ENCODE measurements around the gene RABEP2.
"Not testable (repeated sequence)": the region's sequence is repeated elsewhere in the genome, so short reads cannot be mapped to it uniquely, and the experiment has no call there.

The RABEP2 gene

DNA sequence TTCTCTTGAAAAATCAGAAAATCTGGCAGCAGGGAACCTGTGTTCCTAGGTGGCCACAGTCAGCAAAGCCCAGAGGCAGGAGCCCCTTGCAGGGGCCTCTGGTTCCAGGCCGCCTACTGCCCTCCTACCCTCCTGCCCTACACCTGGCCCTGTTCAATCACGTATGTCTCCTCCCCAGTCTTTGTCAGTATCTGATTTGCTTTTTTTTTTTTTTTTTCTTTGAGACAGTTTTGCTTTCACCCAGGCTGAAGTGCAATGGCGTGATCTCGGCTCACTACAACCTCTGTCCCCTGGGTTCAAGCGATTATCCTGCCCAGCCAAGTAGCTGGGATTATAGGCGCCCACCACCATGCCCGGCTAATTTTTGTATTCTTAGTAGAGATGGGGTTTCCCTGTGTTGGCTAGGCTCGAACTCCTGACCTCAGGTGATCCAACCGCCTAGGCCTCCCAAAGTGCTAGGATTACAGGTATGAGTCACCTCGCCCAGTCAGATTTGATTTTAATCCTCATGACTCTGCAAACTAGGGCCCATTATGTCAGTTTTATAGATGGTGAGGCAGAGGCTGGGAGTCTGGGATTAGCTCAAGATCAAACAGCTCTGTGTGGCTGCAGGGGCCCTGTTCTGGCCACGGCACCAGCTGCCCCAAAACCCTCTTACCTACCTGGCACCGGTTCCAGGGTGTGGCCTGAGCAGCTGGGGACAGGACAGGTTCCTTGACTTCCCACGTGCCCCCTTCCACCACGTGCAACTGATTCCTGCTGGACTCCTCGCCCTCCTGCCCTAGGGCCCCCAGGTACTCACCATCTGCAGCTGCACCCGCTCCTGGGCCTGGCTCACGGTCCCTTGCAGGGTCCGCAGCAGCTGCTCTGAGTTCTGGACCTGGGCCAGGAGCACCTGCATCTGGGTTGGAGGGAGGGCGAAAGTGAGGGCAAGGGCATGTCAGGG is 14.7 kb downstream of the RABEP2 start:
- DNase-seq (ENCODE audit: low read depth), result no peak
- H3K4me3 ChIP-seq (ENCODE audit: low read depth, low read length), result no peak overlapping the region

DNA sequence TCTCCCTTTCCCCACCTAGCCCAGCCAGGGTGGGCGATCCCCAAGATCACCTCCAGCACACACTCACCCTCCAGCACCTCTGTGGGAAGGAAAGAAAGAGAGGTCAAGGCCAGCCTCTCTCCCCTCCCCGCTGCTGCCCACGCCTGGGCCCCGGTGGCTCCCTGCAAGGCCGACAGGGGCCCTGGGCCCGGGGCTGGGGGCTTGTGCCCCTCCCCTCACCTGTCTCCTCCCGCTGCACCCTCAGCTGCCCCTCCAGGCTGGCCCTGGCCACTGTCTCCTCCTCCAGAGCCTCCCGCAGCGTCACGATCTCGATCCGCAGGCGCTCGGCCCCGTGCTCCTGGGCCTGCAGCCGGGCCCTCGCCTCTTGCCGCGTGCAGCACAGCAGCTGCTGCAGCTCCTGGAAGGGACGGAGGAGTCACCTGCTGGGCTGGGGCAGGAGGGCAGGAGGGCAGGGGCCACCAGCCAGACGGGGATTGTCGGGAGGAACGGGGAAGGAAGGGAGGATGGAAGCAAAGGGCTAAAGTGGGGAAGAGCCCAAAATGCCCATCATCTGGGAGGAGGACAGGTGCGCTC is 19.2 kb downstream of the RABEP2 start:
- no peak overlapping the region for H3K4me3 ChIP-seq (ENCODE audit: low read depth, low read length)
- DNase-seq (ENCODE audit: low read depth), result no peak

DNA sequence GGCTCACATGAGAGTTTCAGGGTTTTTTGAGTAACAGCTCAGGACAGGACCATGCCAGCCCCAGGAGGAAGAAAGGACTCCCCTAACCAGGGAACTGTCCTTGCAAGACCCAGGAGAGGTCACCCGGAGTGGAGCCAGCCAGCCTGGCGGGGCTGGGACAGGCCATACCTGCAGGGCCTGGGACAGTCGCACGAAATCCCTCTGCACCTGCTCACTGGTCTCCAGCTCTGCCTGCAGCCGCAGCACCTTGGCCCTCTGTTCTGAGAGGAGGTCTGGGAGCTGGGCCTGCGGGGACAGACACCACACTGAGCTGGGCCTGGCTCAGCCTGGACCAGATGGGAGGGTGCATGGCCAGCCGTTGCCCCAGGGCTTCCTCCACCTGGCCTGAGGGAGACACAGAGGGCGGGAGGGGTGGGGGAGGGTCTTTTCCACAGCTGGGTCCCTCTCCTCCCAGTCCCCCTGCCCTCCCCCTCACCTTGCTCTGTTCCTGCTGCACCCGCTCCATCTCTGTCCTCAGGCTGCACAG is 19.7 kb downstream of the RABEP2 start:
- DNase-seq (ENCODE audit: low read depth), result no peak
- no peak overlapping the region for H3K4me3 ChIP-seq (ENCODE audit: low read depth, low read length)

DNA sequence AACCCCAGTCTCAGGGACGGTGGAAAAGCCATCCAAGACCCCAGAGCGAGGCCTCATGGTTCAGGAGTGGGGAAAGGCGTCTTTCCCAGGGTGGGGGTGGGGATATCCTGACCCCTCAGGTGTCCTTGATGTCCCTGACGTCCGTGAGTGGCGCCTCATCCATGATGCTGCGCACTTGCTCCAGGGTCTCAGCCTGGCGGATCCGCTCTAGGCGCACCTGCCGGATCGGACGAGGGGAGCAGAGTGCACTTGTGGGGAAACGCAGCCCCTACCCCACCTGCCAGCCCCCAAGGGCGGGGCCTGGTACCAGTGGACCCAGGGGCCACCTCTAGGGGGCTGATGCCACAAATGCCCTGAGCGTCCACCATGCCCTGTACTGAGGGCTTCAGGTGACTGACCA is 20.2 kb downstream of the RABEP2 start:
- H3K4me3 ChIP-seq (ENCODE audit: low read depth, low read length), result no peak overlapping the region
- no peak for DNase-seq (ENCODE audit: low read depth)

DNA sequence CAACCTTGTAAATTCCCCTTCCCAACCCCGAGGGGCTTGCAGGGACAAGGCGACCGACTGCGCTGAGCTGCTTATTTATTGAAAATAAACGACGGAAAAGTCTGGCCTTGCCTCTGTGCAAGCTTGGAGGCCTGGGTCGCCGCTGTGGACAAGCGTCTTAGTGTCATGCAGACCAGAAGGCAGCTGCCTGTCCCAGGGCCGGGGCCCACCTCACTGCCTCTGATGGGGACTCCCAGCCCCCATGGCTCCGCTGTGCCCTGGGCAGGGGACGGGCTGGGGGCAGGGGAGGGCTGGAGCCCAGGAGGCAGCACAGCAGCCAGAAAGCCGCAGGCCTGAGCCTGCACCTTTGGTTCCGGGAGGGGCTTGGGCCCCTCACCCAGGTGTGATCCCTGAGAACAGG is 20.7 kb downstream of the RABEP2 start:
- DNase-seq (ENCODE audit: low read depth), result no peak
- H3K4me3 ChIP-seq (ENCODE audit: low read depth, low read length), result no peak overlapping the region

DNA sequence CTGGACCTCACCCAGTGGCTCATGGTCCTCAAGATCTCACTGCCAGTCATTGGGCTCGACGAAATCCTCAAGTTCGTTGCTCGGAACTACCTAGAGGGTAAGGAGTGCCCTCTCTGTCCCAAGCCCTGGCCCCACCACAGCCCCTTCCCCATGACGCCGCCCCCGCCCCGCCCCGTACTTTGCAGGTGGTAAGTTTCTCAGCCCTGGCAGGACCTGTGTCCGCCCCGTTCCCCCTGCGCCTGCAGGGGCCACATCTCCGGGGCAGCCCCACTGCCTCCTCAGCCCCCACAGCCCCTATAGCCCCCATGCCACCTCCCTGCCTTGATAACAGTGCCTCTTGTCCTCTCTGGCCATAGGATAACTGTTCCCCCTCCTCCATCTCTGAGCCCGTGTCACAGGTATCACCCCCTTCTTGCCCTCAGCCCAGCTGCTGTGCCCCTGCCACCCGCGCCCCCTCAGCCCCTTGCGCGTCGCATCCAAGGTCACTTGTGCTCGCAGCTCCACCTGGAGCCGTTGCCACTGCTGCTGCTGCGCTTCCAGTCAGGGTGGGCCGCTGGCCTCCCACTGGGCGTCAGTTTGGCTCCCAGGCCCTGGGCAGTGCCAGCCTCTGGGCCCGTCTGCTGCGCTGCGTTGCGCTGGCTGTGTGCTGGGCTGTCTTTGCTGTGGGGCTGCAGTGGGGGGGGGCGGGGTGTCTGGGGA is 21.5 kb downstream of the RABEP2 start:
- H3K4me3 ChIP-seq (ENCODE audit: low read depth, low read length), result no peak overlapping the region
- no peak for DNase-seq (ENCODE audit: low read depth)

DNA sequence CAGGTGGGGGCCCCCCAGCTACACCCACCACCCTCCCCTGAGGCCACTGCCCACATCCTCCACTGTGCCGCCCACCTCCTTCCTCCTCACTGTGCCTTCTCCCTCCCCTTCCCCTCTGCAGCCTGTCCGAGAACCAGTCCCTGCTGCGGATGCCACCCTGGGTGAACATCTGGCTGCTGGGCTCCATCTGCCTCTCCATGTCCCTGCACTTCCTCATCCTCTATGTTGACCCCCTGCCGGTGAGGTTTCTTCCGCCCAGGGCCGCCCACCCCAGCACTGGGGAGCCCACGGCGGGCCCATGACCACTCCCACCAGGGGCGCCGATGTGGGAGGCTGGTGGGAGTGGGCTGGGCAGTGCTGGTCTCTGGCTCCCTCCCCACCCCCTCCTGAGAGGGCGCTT is 22.1 kb downstream of the RABEP2 start:
- no peak overlapping the region for H3K4me3 ChIP-seq (ENCODE audit: low read depth, low read length)
- no peak for DNase-seq (ENCODE audit: low read depth)

DNA sequence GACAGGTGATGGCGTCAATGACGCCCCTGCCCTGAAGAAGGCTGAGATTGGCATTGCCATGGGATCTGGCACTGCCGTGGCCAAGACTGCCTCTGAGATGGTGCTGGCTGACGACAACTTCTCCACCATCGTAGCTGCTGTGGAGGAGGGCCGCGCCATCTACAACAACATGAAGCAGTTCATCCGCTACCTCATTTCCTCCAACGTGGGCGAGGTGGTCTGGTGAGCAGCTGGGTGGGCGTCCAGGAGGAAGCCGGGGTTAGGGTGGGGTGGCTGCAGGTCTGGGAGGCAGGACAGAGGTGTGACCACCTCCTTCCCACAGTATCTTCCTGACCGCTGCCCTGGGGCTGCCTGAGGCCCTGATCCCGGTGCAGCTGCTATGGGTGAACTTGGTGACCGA is 23.2 kb downstream of the RABEP2 start:
- H3K4me3 ChIP-seq (ENCODE audit: low read depth, low read length), result no peak overlapping the region
- no peak for DNase-seq (ENCODE audit: low read depth)

DNA sequence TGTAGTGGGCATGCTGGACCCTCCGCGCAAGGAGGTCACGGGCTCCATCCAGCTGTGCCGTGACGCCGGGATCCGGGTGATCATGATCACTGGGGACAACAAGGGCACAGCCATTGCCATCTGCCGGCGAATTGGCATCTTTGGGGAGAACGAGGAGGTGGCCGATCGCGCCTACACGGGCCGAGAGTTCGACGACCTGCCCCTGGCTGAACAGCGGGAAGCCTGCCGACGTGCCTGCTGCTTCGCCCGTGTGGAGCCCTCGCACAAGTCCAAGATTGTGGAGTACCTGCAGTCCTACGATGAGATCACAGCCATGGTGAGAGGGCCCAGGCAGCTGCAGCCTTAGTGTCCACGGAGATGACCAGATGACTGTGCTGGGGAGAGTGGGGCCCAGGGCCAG is 24.4 kb downstream of the RABEP2 start:
- no peak for DNase-seq (ENCODE audit: low read depth)
- H3K4me3 ChIP-seq (ENCODE audit: low read depth, low read length), result no peak overlapping the region

DNA sequence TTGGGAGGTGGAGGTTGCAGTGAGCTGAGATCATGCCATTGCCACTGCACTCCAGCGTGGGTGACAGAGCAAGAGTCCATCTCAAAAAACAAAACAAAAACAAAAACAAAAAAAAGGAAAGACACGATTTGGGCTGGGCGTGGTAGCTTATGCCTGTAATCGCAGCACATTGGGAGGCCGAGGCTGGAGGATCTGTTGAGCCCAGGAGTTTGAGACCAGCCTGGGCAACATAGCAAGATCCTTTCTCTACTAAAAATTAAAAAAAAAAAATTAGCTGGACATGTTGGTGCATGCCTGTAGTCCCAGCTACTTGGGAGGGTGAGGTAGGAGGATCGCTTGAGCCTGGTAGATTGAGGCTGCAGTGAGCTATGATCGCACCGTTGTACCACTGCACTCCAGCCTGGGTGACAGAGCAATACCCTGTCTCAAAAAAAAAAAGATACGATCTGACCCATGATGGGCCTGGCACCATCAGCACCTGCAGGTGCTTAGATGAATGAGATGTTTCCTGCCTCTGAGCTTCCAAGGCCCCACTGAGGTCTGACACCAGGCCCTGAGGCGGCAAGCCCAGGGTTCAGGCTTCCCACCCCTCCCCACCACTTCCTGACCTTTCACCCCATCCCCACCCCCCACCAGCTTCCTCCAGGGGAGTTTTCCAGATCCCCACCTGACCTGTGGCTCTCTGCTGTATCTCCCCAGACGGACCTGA is 25.0 kb downstream of the RABEP2 start:
- DNase-seq (ENCODE audit: low read depth), result no peak

DNA sequence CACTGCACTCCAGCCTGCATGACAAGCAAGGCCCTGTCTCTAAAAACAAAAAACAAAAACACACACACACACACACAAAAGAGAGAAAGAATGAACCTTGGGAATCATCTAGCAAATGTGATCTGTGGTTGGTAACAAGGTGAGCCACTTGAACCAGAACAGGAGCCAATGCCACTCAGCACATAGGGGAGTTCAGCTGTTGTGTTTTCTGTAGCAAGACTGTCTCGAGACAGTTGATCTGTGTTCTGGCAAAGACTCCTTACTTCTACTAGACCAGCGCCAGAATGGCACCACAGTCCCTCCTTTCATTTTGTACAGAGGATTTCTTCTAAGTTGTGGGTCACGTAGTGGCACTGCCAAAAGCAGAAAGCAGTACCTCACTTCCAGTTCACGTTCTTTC is 26.1 kb downstream of the RABEP2 start:
- no peak overlapping the region for H3K4me3 ChIP-seq (ENCODE audit: low read depth, low read length)
- no peak for DNase-seq (ENCODE audit: low read depth)

More for the DNA sequence above, 25.0 kb downstream of the RABEP2 start:
- no peak overlapping the region for H3K4me3 ChIP-seq (ENCODE audit: low read depth, low read length)

DNA sequence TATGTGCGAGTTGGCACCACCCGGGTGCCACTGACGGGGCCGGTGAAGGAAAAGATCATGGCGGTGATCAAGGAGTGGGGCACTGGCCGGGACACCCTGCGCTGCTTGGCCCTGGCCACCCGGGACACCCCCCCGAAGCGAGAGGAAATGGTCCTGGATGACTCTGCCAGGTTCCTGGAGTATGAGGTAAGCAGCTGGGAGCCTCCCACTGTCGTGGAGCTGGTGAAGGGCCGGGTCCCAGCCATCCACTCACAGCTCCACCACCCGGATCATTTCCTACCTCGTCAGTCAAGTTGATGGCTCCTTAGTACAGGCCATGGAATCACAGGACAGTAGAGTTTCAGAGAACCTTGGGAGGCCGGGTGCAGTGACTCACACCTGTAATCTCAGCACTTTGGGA is 26.8 kb downstream of the RABEP2 start:
- no peak overlapping the region for H3K4me3 ChIP-seq (ENCODE audit: low read depth, low read length)
- no peak for DNase-seq (ENCODE audit: low read depth)

DNA sequence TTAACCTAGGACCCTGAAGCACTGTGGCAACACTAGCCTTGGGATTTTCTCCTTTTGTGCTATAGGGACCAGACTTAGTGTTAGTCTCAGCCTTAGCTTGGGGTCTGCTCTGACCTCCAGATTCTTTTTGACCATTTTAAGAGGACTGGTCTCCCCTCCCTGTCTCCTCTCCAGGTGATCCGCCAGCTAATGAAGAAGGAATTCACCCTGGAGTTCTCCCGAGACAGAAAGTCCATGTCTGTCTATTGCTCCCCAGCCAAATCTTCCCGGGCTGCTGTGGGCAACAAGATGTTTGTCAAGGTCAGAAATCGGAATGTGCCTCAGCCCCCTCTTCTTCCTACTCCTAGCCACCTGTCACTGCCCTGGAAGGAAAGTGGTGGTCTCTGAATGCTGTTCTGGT is 27.2 kb downstream of the RABEP2 start:
- H3K4me3 ChIP-seq (ENCODE audit: low read depth, low read length), result no peak overlapping the region

DNA sequence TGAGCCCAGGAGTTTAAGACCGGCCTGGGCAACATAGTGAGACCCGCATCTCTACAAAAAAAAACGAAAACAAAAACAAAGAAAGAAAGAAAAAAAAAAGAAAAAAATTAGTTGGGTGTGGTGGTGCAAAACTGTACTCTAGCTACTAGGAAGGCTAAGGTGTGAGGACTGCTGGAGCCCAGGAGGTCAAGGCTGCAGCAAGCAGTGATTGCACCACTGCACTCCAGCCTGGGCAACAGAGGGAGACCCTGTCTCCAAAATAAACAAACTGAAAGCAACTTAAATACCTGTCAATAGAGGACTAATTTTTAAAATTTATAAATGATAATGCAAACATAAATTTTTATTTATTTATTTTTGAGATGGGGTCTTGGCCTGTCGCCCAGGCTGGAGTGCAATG is 29.4 kb downstream of the RABEP2 start:
- H3K4me3 ChIP-seq (ENCODE audit: low read depth, low read length), result no peak overlapping the region
- no peak for DNase-seq (ENCODE audit: low read depth)

More for the DNA sequence above, 27.2 kb downstream of the RABEP2 start:
- no peak for DNase-seq (ENCODE audit: low read depth)

DNA sequence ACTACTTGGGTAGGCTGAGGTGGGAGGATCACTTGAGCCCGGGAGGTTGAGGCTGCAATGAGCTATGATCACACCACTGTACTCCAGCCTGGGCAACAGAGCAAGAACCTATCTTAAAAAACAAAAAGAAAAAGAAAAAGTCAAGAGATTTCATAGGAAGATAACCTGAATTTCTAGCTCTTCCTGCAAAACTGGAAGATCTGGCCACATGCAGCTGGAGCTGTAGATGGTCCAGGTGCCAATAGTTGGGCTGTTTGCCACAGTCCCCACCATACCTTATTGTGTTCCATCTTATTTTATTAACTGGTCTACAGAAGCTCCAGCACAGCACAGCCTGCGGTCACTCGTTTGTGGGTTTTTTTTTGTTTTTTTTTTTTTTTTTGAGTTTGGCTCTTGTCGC is 31.7 kb downstream of the RABEP2 start:
- H3K4me3 ChIP-seq (ENCODE audit: low read depth, low read length), result no peak overlapping the region
- no peak for DNase-seq (ENCODE audit: low read depth)

DNA sequence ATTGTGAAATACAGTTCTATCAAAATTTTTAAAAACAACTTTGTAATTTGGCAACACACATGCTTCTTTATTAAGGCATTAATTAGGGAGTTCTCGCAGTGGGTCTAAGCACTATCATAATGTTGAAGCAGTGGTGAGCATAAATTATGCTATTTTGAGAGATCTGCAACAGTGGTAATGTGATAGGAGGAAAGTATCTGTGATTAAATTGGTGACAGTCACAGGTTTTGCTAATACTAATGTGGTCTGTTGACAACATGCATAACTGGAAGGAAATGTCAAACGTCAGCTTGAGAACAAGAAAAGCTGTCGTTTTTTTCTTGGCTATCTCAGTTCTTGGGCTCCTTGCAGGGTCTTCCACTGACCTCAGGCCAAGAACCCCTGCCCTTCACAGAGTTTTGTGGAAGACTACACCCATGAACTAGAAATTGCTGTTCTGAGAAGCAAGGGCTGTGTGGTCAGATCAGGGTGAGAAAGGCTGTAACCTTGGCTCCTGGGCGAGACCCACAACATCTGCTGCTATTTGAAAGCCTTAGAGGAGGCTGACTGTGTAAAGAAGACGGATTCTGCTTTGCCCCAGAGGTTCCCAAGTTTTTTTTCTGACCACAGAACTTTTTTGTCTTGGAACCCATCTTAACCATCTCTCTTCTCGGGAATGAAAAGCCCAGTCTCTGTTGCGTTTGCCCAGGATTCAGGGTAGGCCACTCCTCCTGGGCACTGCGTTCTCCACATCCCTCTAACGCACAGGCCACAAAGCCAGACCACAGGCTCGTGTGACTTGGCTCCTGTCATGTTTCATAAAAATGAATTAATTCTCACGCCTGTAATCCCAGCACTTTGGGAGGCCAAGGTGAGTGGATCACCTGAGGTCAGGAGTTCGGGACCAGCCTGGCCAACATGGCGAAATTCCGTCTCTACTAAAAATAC is 32.8 kb downstream of the RABEP2 start:
- no peak for DNase-seq (ENCODE audit: low read depth)
- no peak overlapping the region for H3K4me3 ChIP-seq (ENCODE audit: low read depth, low read length)

DNA sequence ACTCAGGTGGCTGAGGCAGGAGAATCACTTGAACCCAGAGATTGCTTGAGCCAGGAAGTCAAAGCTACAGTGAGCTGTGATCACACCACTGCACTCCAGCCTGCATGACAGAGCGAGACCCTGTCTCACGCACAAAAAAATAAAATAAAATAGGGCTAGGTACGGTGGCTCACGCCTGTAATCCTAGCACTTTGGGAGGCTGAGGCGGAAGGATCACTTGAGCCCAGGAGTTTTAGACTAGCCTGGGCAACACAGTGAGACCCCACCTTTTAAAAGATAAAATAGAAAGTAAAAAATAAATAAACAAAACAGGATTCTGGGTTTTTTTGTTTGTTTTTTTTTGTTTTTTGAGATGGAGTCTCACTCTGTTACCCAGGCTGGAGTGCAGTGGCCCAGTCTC is 34.7 kb downstream of the RABEP2 start:
- H3K4me3 ChIP-seq (ENCODE audit: low read depth, low read length); DNase-seq (ENCODE audit: low read depth): not testable (repeated sequence)

DNA sequence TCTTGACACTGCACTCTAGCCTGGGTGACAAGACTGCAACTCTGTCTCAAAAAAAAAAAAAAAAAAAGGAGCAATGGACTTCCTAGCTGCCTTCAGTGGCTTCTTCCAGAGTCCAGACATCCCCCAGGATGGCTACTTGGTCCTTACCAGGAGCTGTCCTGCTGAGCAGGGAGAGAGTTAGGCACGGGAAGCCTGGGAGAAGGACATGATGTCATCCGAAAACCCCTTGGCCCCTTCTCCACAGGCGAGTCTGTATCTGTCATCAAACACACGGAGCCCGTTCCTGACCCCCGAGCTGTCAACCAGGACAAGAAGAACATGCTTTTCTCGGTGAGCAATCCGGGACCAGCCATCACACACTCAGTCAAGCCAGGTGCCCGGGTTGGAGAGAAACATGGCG is 38.1 kb downstream of the RABEP2 start:
- no peak overlapping the region for H3K4me3 ChIP-seq (ENCODE audit: low read depth, low read length)
- DNase-seq (ENCODE audit: low read depth), result no peak

DNA sequence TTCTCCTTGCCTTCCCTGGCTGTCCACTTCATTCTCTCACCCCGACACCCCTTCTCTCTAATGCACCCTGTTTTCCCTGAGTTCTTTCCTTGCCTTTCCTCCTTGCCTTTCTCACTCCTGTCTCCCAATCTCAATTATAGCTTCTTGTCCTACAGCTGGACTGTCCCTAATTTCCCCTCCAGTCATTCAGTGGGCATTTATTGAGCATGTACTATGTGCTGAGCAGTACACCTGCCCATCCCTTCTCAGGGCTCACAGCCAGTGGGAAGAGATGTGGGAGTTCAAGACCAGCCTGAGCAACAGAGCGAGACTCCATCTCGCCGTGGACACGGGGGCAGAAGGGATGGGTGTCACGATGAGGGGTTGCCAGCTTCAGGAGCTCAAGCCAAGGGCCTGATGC is 41.0 kb downstream of the RABEP2 start:
- no peak overlapping the region for H3K4me3 ChIP-seq (ENCODE audit: low read depth, low read length)
- no peak for DNase-seq (ENCODE audit: low read depth)

All from skeletal muscle cell (primary cell).